Testis (tissue), 3 donors: ENCODE data around the gene PPP2R1B. TPM values are rescaled to one million over a fixed set of nuclear protein-coding genes. Genes with fewer than 3 reads are reported as not detected.

Experiments used
- DNase-seq: peaks from one replicate; pipeline ENCODE4 v3.0.0-alpha.2; 2019
- H3K27ac ChIP-seq, 2 donors: fragments of 200-600 bp; sonication (generic); one replicate each; pipeline ENCODE4 v1.5.1; 2019
- H3K27me3 ChIP-seq: fragments of 200-600 bp; sonication (generic); one replicate; pipeline ENCODE4 v1.5.1; 2019
- H3K36me3 ChIP-seq: fragments of 200-600 bp; sonication (generic); one replicate; pipeline ENCODE4 v1.5.1; 2017; ENCODE audit warnings: low read depth; ENCODE audit errors: missing control alignments
- H3K4me1 ChIP-seq: fragments of 200-600 bp; sonication (generic); one replicate; pipeline ENCODE4 v1.5.1; 2019
- H3K4me3 ChIP-seq, 2 donors: fragments of 200-600 bp; sonication (generic); one replicate each; pipeline ENCODE4 v1.5.1; 2017 to 2019
- H3K9me3 ChIP-seq: fragments of 200-600 bp; sonication (generic); one replicate; pipeline ENCODE4 v1.5.1; 2017
- POLR2A ChIP-seq: fragments of 450-650 bp; IDR thresholded peaks from one replicate; pipeline ENCODE4 v1.6.1; 2017; ENCODE audit warnings: antibody characterized with exemption, mild to moderate bottlenecking, moderate library complexity
- WGBS, 2 donors: methylation state at CpG; one replicate each; pipeline ENCODE4 v1.1.5; 2018; 5-methylcytosine and 5-hydroxymethylcytosine counted together
- intact Hi-C: fragments of 100-400 bp; cut with DNase I; formaldehyde crosslinking; loops from one replicate; pipeline ENCODE4 v1.15.1; 2023; ENCODE audit warnings: low total_unique reads
- polyA plus RNA-seq: library from polyadenylated mRNA; stranded (reverse); fragments of 350-450 nt; fragmentation: Illumina TruSeq; extraction: RNeasy Lipid Tissue Mini Kit (QIAGEN cat#74804); gene quantifications from one replicate; pipeline ENCODE4 v1.2.3, GENCODE V29; 2014; ENCODE audit warnings: low read depth, low replicate concordance; ENCODE audit not compliant: insufficient read depth
- total RNA-seq, 2 donors: library from RNA; depleted of rRNA; stranded (reverse); fragments of >200 nt; gene quantifications; one replicate each; pipeline ENCODE4 v1.2.3, GENCODE V29; 2016
- TF ChIP-seq, protein P1 (sequence below), 3 experiments: fragments of 450-650 bp in 2 of 3; fragments of 200-600 bp in 1 of 3; sonication (generic) in 1 of 3; IDR thresholded peaks; one replicate each; pipeline ENCODE4 v1.5.1; 2016 to 2019; ENCODE audit warnings: antibody characterized with exemption in 3 of 3, mild to moderate bottlenecking in 2 of 3, moderate library complexity in 1 of 3

PPP2R1B gene
- total and polyA plus RNA-seq, 3 donors from 2014 or later: 67.2 to 115 (median 75.8) TPM

DNA sequence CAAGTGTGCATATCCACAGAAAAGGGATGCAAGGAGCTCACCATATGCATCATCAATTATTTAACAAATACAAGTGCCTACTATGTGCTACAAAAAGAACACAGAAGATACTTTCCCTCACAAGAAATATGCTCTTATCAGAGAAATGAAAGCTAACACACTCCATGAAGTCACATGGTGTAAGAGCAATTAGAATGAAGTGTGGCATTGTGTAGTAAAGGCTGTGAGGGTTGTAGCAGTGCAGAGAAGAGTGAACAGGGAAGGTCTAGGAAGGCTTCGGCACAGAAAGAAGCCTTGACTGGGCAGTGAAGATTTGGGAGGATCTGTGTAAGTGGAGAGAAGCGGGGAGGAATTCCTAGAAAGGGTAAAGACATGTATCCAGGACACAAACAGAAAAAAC is 22.5 kb downstream of the PPP2R1B start:
- H3K4me1 ChIP-seq: no peaks in the 10 kb centered on the region
- H3K27ac ChIP-seq: no peak overlapping the region
- intact Hi-C loops: no loop called here
- H3K27me3 ChIP-seq: no peaks in the 10 kb centered on the region
- no peaks in the 10 kb centered on the region for H3K9me3 ChIP-seq
- no peaks in the 10 kb centered on the region for H3K36me3 ChIP-seq
- no peak overlapping the region for H3K4me3 ChIP-seq
- no peak for DNase-seq
- TF ChIP-seq POLR2A: no peak
- TF ChIP-seq, protein P1, sequence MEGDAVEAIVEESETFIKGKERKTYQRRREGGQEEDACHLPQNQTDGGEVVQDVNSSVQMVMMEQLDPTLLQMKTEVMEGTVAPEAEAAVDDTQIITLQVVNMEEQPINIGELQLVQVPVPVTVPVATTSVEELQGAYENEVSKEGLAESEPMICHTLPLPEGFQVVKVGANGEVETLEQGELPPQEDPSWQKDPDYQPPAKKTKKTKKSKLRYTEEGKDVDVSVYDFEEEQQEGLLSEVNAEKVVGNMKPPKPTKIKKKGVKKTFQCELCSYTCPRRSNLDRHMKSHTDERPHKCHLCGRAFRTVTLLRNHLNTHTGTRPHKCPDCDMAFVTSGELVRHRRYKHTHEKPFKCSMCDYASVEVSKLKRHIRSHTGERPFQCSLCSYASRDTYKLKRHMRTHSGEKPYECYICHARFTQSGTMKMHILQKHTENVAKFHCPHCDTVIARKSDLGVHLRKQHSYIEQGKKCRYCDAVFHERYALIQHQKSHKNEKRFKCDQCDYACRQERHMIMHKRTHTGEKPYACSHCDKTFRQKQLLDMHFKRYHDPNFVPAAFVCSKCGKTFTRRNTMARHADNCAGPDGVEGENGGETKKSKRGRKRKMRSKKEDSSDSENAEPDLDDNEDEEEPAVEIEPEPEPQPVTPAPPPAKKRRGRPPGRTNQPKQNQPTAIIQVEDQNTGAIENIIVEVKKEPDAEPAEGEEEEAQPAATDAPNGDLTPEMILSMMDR (IDR thresholded peaks at IDR 0.05): no peak
- 92 to 94% methylated on average over 2 of the region's 2 CpGs for WGBS, 2 donors

DNA sequence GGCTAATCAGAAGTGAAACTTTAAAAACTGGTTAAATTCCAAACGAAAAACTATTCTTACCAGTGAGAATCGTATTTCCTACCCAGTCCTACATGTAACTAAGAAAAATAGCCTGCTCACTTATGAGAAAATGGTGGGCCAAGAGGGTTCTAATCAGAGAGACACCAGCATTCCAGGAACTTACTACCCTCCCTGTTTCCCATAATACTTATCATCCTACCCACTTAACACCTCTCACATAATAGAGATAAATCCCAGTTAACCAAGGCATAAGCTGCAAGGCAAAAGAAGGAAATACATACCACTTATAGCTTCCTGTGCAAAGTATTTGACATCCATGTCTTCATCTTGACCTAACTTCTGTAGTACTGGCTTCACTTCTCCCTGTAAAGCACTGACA is 24.4 kb downstream of the PPP2R1B start:
- peaks cover 18% of the 10 kb centered on the region for H3K4me1 ChIP-seq
- DNase-seq: no peak
- no peaks in the 10 kb centered on the region for H3K9me3 ChIP-seq
- no peak for TF ChIP-seq POLR2A
- TF ChIP-seq, protein P1 (IDR thresholded peaks at IDR 0.05): no peak
- WGBS, 2 donors: 86 to 98% methylated on average over 2 of the region's 2 CpGs
- intact Hi-C loops: no loop called here
- no peak overlapping the region for H3K4me3 ChIP-seq
- no peak overlapping the region for H3K27ac ChIP-seq
- no peaks in the 10 kb centered on the region for H3K27me3 ChIP-seq
- H3K36me3 ChIP-seq: no peaks in the 10 kb centered on the region

DNA sequence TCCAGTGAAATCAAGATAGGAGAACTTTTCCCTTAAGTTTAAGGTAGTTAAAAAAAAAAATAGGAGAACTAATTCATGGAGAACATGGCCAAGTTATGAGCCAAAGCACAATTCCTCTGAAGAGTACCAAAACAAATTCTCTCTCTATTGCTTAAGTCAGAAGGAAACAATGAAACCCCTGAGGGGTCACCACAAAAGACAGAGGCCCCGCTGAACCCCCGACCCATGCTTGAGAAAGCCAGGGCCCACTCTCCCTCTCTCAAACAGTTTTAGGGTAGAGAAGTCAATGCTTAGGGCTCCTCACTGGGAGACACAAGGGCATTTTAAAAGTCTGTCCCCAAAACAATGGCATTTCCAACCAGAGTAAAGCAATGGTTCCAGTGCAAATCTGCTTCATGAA is 26.9 kb downstream of the PPP2R1B start:
- intact Hi-C loops: no loop called here

DNA sequence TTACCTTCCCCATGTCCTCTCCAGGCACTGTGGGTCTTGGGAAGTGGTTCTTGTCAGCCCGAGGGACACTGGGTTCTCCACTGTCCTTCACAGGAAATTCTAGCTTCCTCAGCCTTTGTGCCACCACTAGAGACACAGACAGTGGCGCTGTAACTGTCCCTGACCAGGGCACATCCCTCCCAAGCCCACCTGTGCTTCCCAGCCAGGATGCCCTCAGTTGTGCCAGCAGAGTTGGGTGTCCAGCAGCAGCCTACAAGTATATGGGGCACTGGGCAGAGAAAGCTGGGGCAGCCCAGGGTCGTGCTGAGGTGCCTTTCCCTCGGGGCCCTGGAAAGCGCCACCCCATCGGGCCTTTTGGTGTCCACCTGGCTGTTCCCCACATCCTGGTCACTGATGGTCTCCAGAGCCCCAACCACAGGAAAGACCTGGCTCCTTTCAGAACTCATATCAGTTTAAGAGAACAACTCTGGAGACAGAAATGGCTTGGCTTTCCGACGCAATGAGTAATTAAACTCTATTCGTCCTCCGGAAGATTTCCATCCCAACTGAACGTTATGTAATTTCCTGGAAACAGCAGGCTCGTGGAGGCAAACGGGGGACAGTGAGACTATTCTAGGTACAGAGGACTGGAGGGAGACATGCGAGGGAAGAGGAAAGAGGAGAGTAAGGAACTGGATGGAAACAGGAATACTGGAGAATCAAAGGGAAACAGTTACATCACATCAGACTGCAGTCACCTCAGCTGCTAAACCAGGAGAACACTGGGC is 28.6 kb downstream of the PPP2R1B start:
- no peaks in the 10 kb centered on the region for H3K36me3 ChIP-seq
- intact Hi-C loops: no loop called here
- H3K9me3 ChIP-seq: no peaks in the 10 kb centered on the region
- no peak overlapping the region for H3K4me3 ChIP-seq
- 52 to 55% methylated on average over 8 to 14 of the region's 14 CpGs for WGBS, 2 donors
- peaks cover 55% of the 10 kb centered on the region for H3K4me1 ChIP-seq
- no peak for TF ChIP-seq POLR2A
- H3K27ac ChIP-seq: peak overlapping the region; percentile 48 to 89
- H3K27me3 ChIP-seq: no peaks in the 10 kb centered on the region
- DNase-seq: no peak

More for the DNA sequence above, 26.9 kb downstream of the PPP2R1B start:
- no peak overlapping the region for H3K4me3 ChIP-seq
- WGBS, 2 donors: 89 to 100% methylated on average over 2 of the region's 2 CpGs
- H3K27me3 ChIP-seq: no peaks in the 10 kb centered on the region
- no peaks in the 10 kb centered on the region for H3K36me3 ChIP-seq
- H3K9me3 ChIP-seq: no peaks in the 10 kb centered on the region
- peaks cover 41% of the 10 kb centered on the region for H3K4me1 ChIP-seq
- no peak overlapping the region for H3K27ac ChIP-seq
- no peak for DNase-seq
- no peak for TF ChIP-seq POLR2A
- TF ChIP-seq, protein P1 (IDR thresholded peaks at IDR 0.05): no peak

- peak overlapping the region; percentile 79 to 89 for H3K27ac ChIP-seq
- WGBS, 2 donors: 88 to 91% methylated on average over 14 to 15 of the region's 15 CpGs
- no peak overlapping the region for H3K4me3 ChIP-seq
- intact Hi-C loops: no loop called here
- no peaks in the 10 kb centered on the region for H3K36me3 ChIP-seq
- no peak for DNase-seq
- no peaks in the 10 kb centered on the region for H3K9me3 ChIP-seq
- TF ChIP-seq, protein P1 (IDR thresholded peaks at IDR 0.05): no peak
- no peak for TF ChIP-seq POLR2A
- H3K27me3 ChIP-seq: no peaks in the 10 kb centered on the region
- H3K4me1 ChIP-seq: peaks cover 57% of the 10 kb centered on the region
Observed at GRCh38 chr11:111736621-111737443, 29.4 kb downstream of the PPP2R1B start.
